ENCODE results near the gene DYNC2I2.
"Not testable (repeated sequence)": the region's sequence is repeated elsewhere in the genome, so short reads cannot be mapped to it uniquely, and the experiment has no call there.

The DYNC2I2 gene

GRCh38 chr9:128703616-128704355 is 47.1 kb upstream of the DYNC2I2 start:
- 0 out of 2 replicates have a peak, but pooled peaks cover 4% of the 10 kb centered on the region for H3K36me3 ChIP-seq (ENCODE audit: low read depth)
- no peak for DNase-seq (ENCODE audit: low spot score)
- H3K27me3 ChIP-seq (ENCODE audit: insufficient read depth, poor library complexity, severe bottlenecking), result no peaks in the 10 kb centered on the region
- no peak for ATAC-seq (ENCODE audit: low read depth)
- peak overlapping the region; percentile 53 for H3K27ac ChIP-seq (ENCODE audit: poor library complexity, severe bottlenecking)
- H3K9me3 ChIP-seq (ENCODE audit: severe bottlenecking), result no peaks in the 10 kb centered on the region
- no peak overlapping the region for H3K4me3 ChIP-seq (ENCODE audit: severe bottlenecking)
- TF ChIP-seq, protein P1, sequence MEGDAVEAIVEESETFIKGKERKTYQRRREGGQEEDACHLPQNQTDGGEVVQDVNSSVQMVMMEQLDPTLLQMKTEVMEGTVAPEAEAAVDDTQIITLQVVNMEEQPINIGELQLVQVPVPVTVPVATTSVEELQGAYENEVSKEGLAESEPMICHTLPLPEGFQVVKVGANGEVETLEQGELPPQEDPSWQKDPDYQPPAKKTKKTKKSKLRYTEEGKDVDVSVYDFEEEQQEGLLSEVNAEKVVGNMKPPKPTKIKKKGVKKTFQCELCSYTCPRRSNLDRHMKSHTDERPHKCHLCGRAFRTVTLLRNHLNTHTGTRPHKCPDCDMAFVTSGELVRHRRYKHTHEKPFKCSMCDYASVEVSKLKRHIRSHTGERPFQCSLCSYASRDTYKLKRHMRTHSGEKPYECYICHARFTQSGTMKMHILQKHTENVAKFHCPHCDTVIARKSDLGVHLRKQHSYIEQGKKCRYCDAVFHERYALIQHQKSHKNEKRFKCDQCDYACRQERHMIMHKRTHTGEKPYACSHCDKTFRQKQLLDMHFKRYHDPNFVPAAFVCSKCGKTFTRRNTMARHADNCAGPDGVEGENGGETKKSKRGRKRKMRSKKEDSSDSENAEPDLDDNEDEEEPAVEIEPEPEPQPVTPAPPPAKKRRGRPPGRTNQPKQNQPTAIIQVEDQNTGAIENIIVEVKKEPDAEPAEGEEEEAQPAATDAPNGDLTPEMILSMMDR (IDR thresholded peaks at IDR 0.05; ENCODE audit: poor library complexity, severe bottlenecking), result no peak
- H3K4me1 ChIP-seq (ENCODE audit: insufficient read depth, poor library complexity, severe bottlenecking), result no peaks in the 10 kb centered on the region

DNA sequence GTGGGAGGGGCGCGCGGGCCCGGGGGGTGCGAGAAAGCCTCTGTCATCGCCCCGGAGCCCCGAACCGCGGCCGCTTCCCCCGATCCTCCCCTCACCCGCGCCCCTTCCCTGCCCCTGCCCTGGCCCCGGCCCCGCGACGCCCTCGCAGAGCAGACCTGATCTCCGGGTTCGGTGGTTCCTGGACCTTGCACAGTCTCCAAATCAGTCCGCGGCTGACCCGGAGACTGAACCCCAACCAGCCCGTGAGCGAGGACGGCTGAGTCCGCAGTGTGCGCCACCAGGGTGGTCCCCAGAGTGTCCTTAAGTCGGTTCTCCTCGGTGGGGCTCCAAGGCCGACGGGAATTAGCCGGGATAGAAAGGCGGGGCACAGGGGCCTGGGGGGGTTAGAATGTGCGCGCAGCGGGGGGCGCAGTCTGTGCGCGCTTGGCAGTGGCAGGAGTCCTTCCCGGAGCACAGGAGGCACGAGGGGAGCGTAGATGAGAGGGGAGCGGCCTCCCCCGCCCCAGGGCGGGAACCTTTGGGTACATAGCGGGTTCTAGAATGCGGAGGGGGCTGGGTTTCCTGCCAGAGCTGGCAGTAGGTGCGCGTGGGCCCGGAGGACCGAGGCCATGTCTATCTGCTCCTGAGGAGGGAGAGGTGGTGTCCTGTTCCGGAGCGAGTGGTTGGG is 46.4 kb upstream of the DYNC2I2 start:
- Histone ChIP-seq H3K36me3 (ENCODE audit: low read depth) (0 out of 2 replicates have a peak, but pooled peaks cover 4% of the 10 kb centered on the region), H3K27me3 (ENCODE audit: insufficient read depth, poor library complexity, severe bottlenecking) (no peaks in the 10 kb centered on the region), H3K27ac (ENCODE audit: poor library complexity, severe bottlenecking) (peak overlapping the region; percentile 53), H3K4me1 (ENCODE audit: insufficient read depth, poor library complexity, severe bottlenecking) (no peaks in the 10 kb centered on the region), H3K4me3 (ENCODE audit: severe bottlenecking) (peak overlapping the region; percentile 58), H3K9me3 (ENCODE audit: severe bottlenecking) (no peaks in the 10 kb centered on the region)
- no peak for DNase-seq (ENCODE audit: low spot score)
- TF ChIP-seq, protein P1 (IDR thresholded peaks at IDR 0.05; ENCODE audit: poor library complexity, severe bottlenecking), result peak; percentile 41
- peak; percentile 8; the same call in 2 of the 3 replicates for ATAC-seq (ENCODE audit: low read depth)

- no peaks in the 10 kb centered on the region for H3K27me3 ChIP-seq (ENCODE audit: insufficient read depth, poor library complexity, severe bottlenecking)
- H3K4me1 ChIP-seq (ENCODE audit: insufficient read depth, poor library complexity, severe bottlenecking), result no peaks in the 10 kb centered on the region
- peak; percentile 74 for ATAC-seq (ENCODE audit: low read depth)
- 0 out of 2 replicates have a peak, but pooled peaks cover 4% of the 10 kb centered on the region for H3K36me3 ChIP-seq (ENCODE audit: low read depth)
- TF ChIP-seq, protein P1 (IDR thresholded peaks at IDR 0.05; ENCODE audit: poor library complexity, severe bottlenecking), result peak; percentile 96
- no peaks in the 10 kb centered on the region for H3K9me3 ChIP-seq (ENCODE audit: severe bottlenecking)
- H3K4me3 ChIP-seq (ENCODE audit: severe bottlenecking), result peak within 1 kb of the TSS; percentile 58
- H3K27ac ChIP-seq (ENCODE audit: poor library complexity, severe bottlenecking), result peak within 1 kb of the TSS; percentile 53
- DNase-seq (ENCODE audit: low spot score), result peak; percentile 81
Observed at GRCh38 chr9:128702445-128702948, 45.9 kb upstream of the DYNC2I2 start, which contains the start of gene PKN3. Gene PKN3, plus strand, starts transcription at chr9:128702503. Its CDS starts 413 bp downstream, at chr9:128702916.

DNA sequence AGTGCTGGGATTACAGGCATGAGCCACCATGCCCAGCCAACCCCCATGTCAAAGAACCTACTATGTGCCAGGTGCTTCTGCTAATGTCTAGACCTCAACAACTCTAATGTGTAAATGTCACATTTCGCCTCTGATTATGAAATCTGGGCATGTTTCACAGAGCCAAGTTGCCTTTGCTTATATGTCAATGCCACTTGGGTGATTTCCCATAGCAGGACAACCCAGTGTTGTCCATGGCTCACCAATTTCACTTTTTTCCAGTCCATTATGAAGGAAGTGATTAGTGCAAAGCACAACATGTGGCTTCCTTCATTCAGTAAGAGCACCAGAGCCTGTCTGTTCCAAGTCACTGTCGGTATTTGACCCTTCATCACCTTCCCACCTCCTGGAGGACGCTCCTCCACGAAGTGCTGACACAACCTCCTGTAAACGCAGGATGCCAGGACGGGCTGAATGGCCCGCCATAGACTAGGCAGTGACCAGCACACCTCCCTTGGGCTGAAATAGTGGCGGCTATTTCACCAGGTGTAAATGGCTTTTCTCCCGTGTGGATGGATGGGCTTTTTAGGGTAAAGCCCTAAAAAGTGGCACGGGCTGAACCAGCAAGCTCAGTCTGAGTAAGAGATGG is 44.7 kb upstream of the DYNC2I2 start:
- ATAC-seq (ENCODE audit: low read depth) (no peak), DNase-seq (ENCODE audit: low spot score) (no peak)
- H3K4me1 ChIP-seq (ENCODE audit: insufficient read depth, poor library complexity, severe bottlenecking), result no peaks in the 10 kb centered on the region
- H3K27ac ChIP-seq (ENCODE audit: poor library complexity, severe bottlenecking), result no peak overlapping the region
- no peak overlapping the region for H3K4me3 ChIP-seq (ENCODE audit: severe bottlenecking)
- TF ChIP-seq, protein P1 (IDR thresholded peaks at IDR 0.05; ENCODE audit: poor library complexity, severe bottlenecking), result no peak
- peaks cover 7% of the 10 kb centered on the region for H3K36me3 ChIP-seq (ENCODE audit: low read depth)
- H3K27me3 ChIP-seq (ENCODE audit: insufficient read depth, poor library complexity, severe bottlenecking), result no peaks in the 10 kb centered on the region
- no peaks in the 10 kb centered on the region for H3K9me3 ChIP-seq (ENCODE audit: severe bottlenecking)

DNA sequence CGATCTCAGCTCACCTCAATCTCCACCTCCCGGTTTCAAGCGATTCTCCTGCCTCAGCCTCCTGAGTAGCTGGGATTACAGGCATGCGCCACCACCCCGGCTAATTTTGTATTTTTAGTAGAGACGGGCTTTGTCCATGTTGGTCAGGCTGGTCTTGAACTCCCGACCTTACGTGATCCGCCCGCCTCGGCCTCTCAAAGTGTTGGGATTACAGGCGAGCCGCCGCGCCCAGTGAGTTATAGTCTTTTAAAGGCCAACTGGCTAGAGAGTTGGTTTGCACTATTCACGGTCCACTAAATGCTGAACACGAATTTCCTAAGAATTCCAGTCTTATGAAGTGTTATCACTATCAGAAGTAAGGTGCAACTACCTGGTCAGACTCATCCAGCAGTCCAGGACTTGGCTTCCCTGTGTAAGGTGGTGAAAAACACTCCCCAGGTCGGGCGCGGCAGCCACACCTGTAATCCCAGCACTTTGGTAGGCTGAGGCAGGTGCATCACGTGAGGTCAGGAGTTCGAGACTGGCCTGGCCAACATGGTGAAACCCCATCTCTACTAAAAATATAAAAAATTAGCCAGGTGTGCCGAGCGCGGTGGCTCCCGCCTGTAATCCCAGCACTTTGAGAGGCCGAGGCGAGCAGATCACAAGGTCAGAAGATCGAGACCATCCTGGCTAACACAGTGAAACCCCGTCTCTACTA is 42.6 kb upstream of the DYNC2I2 start:
- not testable (repeated sequence) for ATAC-seq (ENCODE audit: low read depth); H3K4me3 ChIP-seq (ENCODE audit: severe bottlenecking); H3K9me3 ChIP-seq (ENCODE audit: severe bottlenecking); DNase-seq (ENCODE audit: low spot score); H3K27me3 ChIP-seq (ENCODE audit: insufficient read depth, poor library complexity, severe bottlenecking); H3K4me1 ChIP-seq (ENCODE audit: insufficient read depth, poor library complexity, severe bottlenecking); H3K27ac ChIP-seq (ENCODE audit: poor library complexity, severe bottlenecking)
- H3K36me3 ChIP-seq (ENCODE audit: low read depth), result peaks cover 23% of the 10 kb centered on the region
